Liver (tissue), 9 donors: ENCODE data around the gene ARHGAP28. TPM values are rescaled to one million over a fixed set of nuclear protein-coding genes. Genes with fewer than 3 reads are reported as not detected.
"Not testable (repeated sequence)": the region's sequence is repeated elsewhere in the genome, so short reads cannot be mapped to it uniquely, and the experiment has no call there.

Source experiments
- DNase-seq: peaks from one replicate; pipeline ENCODE4 v3.0.0-alpha.2; 2017; ENCODE audit warnings: low spot score
- H3K27ac ChIP-seq, 2 donors: one replicate each; pipeline ENCODE4 v1.7.0; 2013; ENCODE audit warnings: inconsistent platforms in 2 of 2, low read length in 2 of 2, control low read depth in 1 of 2, low read depth in 1 of 2, mild to moderate bottlenecking in 1 of 2
- H3K27me3 ChIP-seq, 4 donors: one replicate each; pipeline versions ENCODE4 v1.6.1 to v1.7.0; 2013; ENCODE audit warnings: low read length in 3 of 4, inconsistent platforms in 1 of 4, mild to moderate bottlenecking in 1 of 4, moderate library complexity in 1 of 4; ENCODE audit not compliant: control insufficient read depth in 4 of 4, insufficient read depth in 4 of 4
- H3K36me3 ChIP-seq, 4 donors: one replicate each; pipeline versions ENCODE4 v1.6.1 to v1.7.0; 2013; ENCODE audit warnings: low read length in 3 of 4, mild to moderate bottlenecking in 3 of 4, low read depth in 1 of 4, moderate library complexity in 1 of 4; ENCODE audit not compliant: control insufficient read depth in 4 of 4, insufficient read depth in 3 of 4
- H3K4me1 ChIP-seq, 4 donors: one replicate each; pipeline versions ENCODE4 v1.6.1 to v1.7.0; 2013; ENCODE audit warnings: low read length in 3 of 4, mild to moderate bottlenecking in 3 of 4, moderate library complexity in 1 of 4; ENCODE audit not compliant: control insufficient read depth in 4 of 4, insufficient read depth in 4 of 4
- H3K4me3 ChIP-seq, 3 donors: one replicate each; pipeline versions ENCODE4 v1.6.1 to v1.7.0; 2013; ENCODE audit warnings: low read length in 3 of 3, control low read depth in 1 of 3, low read depth in 1 of 3, mild to moderate bottlenecking in 1 of 3
- H3K9ac ChIP-seq, 2 donors: one replicate each; pipeline ENCODE4 v1.7.0; 2013; ENCODE audit warnings: low read length in 2 of 2, mild to moderate bottlenecking in 2 of 2, moderate library complexity in 2 of 2, control low read depth in 1 of 2, low read depth in 1 of 2
- H3K9me3 ChIP-seq, 4 donors: one replicate each; pipeline versions ENCODE4 v1.6.1 to v1.7.0; 2013; ENCODE audit warnings: low read length in 3 of 4; ENCODE audit not compliant: control insufficient read depth in 4 of 4
- ATF3 ChIP-seq: IDR thresholded peaks from 2 replicates; pipeline ENCODE4 v1.6.1; 2016; ENCODE audit warnings: antibody characterized with exemption
- CTCF ChIP-seq: fragments of 150-350 bp; IDR thresholded peaks from 2 replicates; pipeline ENCODE4 v1.5.1; 2017; ENCODE audit warnings: improper control_type of control experiment, low read depth, low read length; ENCODE audit not compliant: missing input control
- EGR1 ChIP-seq, 2 donors: IDR thresholded peaks; 2 replicates each; pipeline ENCODE4 v1.6.1; 2016 to 2018; ENCODE audit warnings: antibody characterized with exemption in 2 of 2, low read depth in 2 of 2
- FOXA1 ChIP-seq: IDR thresholded peaks from 2 replicates; pipeline ENCODE4 v1.6.1; 2016; ENCODE audit warnings: antibody characterized with exemption
- FOXA2 ChIP-seq: IDR thresholded peaks from 2 replicates; pipeline ENCODE4 v1.6.1; 2016; ENCODE audit warnings: antibody characterized with exemption
- GABPA ChIP-seq, 2 donors: IDR thresholded peaks in 1 of 2; conservative IDR thresholded peaks in 1 of 2; 2 replicates each; pipeline ENCODE4 v1.6.1; 2016; ENCODE audit warnings: antibody characterized with exemption in 2 of 2, mild to moderate bottlenecking in 1 of 2, moderate library complexity in 1 of 2
- HNF4A ChIP-seq, 2 donors: conservative IDR thresholded peaks; 2 replicates each; pipeline ENCODE4 v1.6.1; 2016; ENCODE audit warnings: antibody characterized with exemption in 2 of 2, mild to moderate bottlenecking in 2 of 2
- HNF4G ChIP-seq: IDR thresholded peaks from 2 replicates; pipeline ENCODE4 v1.6.1; 2016; ENCODE audit warnings: antibody characterized with exemption
- JUND ChIP-seq, 2 donors: IDR thresholded peaks; 2 replicates each; pipeline ENCODE4 v1.6.1; 2016; ENCODE audit warnings: antibody characterized with exemption in 2 of 2
- MAX ChIP-seq: IDR thresholded peaks from 2 replicates; pipeline ENCODE4 v1.6.1; 2016; ENCODE audit warnings: antibody characterized with exemption
- NR2F2 ChIP-seq: IDR thresholded peaks from 2 replicates; pipeline ENCODE4 v1.6.1; 2016; ENCODE audit warnings: antibody characterized with exemption
- RAD21 ChIP-seq, 2 donors: IDR thresholded peaks; 2 replicates each; pipeline ENCODE4 v1.6.1; 2016; ENCODE audit warnings: antibody characterized with exemption in 2 of 2, mild to moderate bottlenecking in 2 of 2
- REST ChIP-seq: IDR thresholded peaks from 2 replicates; pipeline ENCODE4 v1.6.1; 2016; ENCODE audit warnings: antibody characterized with exemption, mild to moderate bottlenecking
- RXRA ChIP-seq, 2 donors: IDR thresholded peaks; 2 replicates each; pipeline ENCODE4 v1.6.1; 2017 to 2018; ENCODE audit warnings: antibody characterized with exemption in 2 of 2, mild to moderate bottlenecking in 1 of 2
- SP1 ChIP-seq: IDR thresholded peaks from 2 replicates; pipeline ENCODE4 v1.6.1; 2018; ENCODE audit warnings: antibody characterized with exemption, mild to moderate bottlenecking
- TAF1 ChIP-seq: conservative IDR thresholded peaks from 2 replicates; pipeline ENCODE4 v1.6.1; 2016; ENCODE audit warnings: antibody characterized with exemption, mild to moderate bottlenecking
- YY1 ChIP-seq: IDR thresholded peaks from 2 replicates; pipeline ENCODE4 v1.6.1; 2016; ENCODE audit warnings: antibody characterized with exemption, mild to moderate bottlenecking
- ZBTB33 ChIP-seq: IDR thresholded peaks from 2 replicates; pipeline ENCODE4 v1.6.1; 2016; ENCODE audit warnings: antibody characterized with exemption
- WGBS: extraction: QIAGEN DNeasy Blood & Tissue Kit; methylation state at CpG from one replicate; pipeline ENCODE4 v1.1.7; 2013; 5-methylcytosine and 5-hydroxymethylcytosine counted together
- polyA plus RNA-seq, 2 donors: library from polyadenylated mRNA; stranded (reverse) in 1 of 2; unstranded in 1 of 2; fragments of 200-250 nt in 1 of 2; fragments of >200 nt in 1 of 2; fragmentation: Nextera tagmentation in 1 of 2; extraction: Ambion mirVana in 1 of 2; gene quantifications; one replicate each; pipeline versions ENCODE4 v1.2.1 to v1.2.3, GENCODE V29; 2013 to 2015
- total RNA-seq, 2 donors: library from RNA; depleted of rRNA; stranded (reverse); fragments of >200 nt; gene quantifications; one replicate each; pipeline ENCODE4 v1.2.3, GENCODE V29; 2014
- donor health status: healthy.
- donor health status: healthy.
- donor health status: healthy.
- donor health status: healthy.
- donor health status: healthy.

ARHGAP28 gene
- total and polyA plus RNA-seq, 4 donors, result 0.14 to 2.1 (median 0.69) TPM

- Histone ChIP-seq H3K27me3 (peaks cover 0 to 5% (median 0%) of the 10 kb centered on the region in 4 donors), H3K9me3 (no peaks in the 10 kb centered on the region), H3K36me3 (no peaks in the 10 kb centered on the region), H3K4me1 (no peaks in the 10 kb centered on the region), H3K27ac (no peak overlapping the region), H3K4me3 (no peak overlapping the region), H3K9ac (no peak overlapping the region)
- WGBS, result 78% methylated on average over 1 of the region's 1 CpG
- TF ChIP-seq TAF1 (no peak), SP1 (no peak), RXRA (IDR thresholded peaks at IDR 0.05) (no peak)
- no peak for DNase-seq
Observed at GRCh38 chr18:6934859-6935258, 205.3 kb downstream of the ARHGAP28 start.

GRCh38 chr18:6938003-6938402 is 208.5 kb downstream of the ARHGAP28 start:
- 62% methylated on average over 7 of the region's 7 CpGs for WGBS
- Histone ChIP-seq H3K27ac (no peak overlapping the region), H3K9ac (no peak overlapping the region), H3K36me3 (no peaks in the 10 kb centered on the region), H3K4me3 (no peak overlapping the region), H3K4me1 (no peaks in the 10 kb centered on the region), H3K27me3 (peaks cover 0 to 5% (median 0%) of the 10 kb centered on the region in 4 donors), H3K9me3 (no peaks in the 10 kb centered on the region)
- DNase-seq, result no peak
- TF ChIP-seq ATF3 (no peak), FOXA2 (no peak), TAF1 (no peak), CTCF (no peak), REST (no peak), FOXA1 (no peak), YY1 (no peak), RAD21 (IDR thresholded peaks at IDR 0.05) (no peak), HNF4G (no peak), JUND (IDR thresholded peaks at IDR 0.05) (no peak), RXRA (IDR thresholded peaks at IDR 0.05) (no peak), MAX (no peak), GABPA (IDR thresholded peaks at IDR 0.05 in 1 of 2, conservative IDR thresholded peaks at IDR 0.05 in 1 of 2) (no peak), NR2F2 (no peak), EGR1 (IDR thresholded peaks at IDR 0.05; ENCODE audit: low read depth in 2 of 2) (no peak), HNF4A (conservative IDR thresholded peaks at IDR 0.05) (no peak), ZBTB33 (no peak)

GRCh38 chr18:6938403-6938802 is 208.9 kb downstream of the ARHGAP28 start:
- H3K9ac ChIP-seq, DNase-seq, H3K9me3 ChIP-seq, H3K27me3 ChIP-seq, H3K27ac ChIP-seq, H3K36me3 ChIP-seq, H3K4me1 ChIP-seq, H3K4me3 ChIP-seq: not testable (repeated sequence)
- WGBS, result 81% methylated on average over 2 of the region's 2 CpGs
